Lung (tissue), 12 donors: ENCODE measurements around the gene SOD2. TPM values are rescaled to one million over a fixed set of nuclear protein-coding genes. Genes with fewer than 3 reads are reported as not detected.
"Not testable (repeated sequence)": the region's sequence is repeated elsewhere in the genome, so short reads cannot be mapped to it uniquely, and the experiment has no call there.

ENCODE experiments used
- ATAC-seq: fragments of 200-7000 bp; cut with Tn5 transposase; one replicate; pipeline ENCODE4 v1.9.1; 2020; ENCODE audit warnings: moderate number of reproducible peaks; ENCODE audit not compliant: insufficient read depth, low FRiP score
- DNase-seq, 3 donors: peaks; one replicate each; pipeline ENCODE4 v3.0.0-alpha.2; 2013 to 2017
- H3K27ac ChIP-seq, 2 donors: one replicate each; pipeline ENCODE4 v1.5.1; 2013; ENCODE audit warnings: mild to moderate bottlenecking in 2 of 2, moderate library complexity in 2 of 2, control low read depth in 1 of 2, inconsistent platforms in 1 of 2, low read depth in 1 of 2, low read length in 1 of 2
- H3K27me3 ChIP-seq, 3 donors: one replicate each; pipeline ENCODE4 v1.5.1; 2013; ENCODE audit warnings: low read length in 2 of 3; ENCODE audit not compliant: control insufficient read depth in 3 of 3, insufficient read depth in 3 of 3
- H3K36me3 ChIP-seq, 4 donors: one replicate each; pipeline ENCODE4 v1.5.1; 2013; ENCODE audit warnings: low read length in 4 of 4, mild to moderate bottlenecking in 1 of 4, moderate library complexity in 1 of 4; ENCODE audit not compliant: control insufficient read depth in 4 of 4, insufficient read depth in 4 of 4
- H3K4me1 ChIP-seq, 5 donors: one replicate each; pipeline ENCODE4 v1.5.1; 2013; ENCODE audit warnings: low read length in 5 of 5, mild to moderate bottlenecking in 2 of 5, moderate library complexity in 1 of 5; ENCODE audit not compliant: control insufficient read depth in 5 of 5, insufficient read depth in 5 of 5
- H3K4me3 ChIP-seq: one replicate; pipeline ENCODE4 v1.5.1; 2013; ENCODE audit warnings: mild to moderate bottlenecking, control low read depth, moderate library complexity
- H3K9ac ChIP-seq, 2 donors: one replicate each; pipeline ENCODE4 v1.5.1; 2013; ENCODE audit warnings: low read length in 2 of 2, control low read depth in 1 of 2; ENCODE audit not compliant: insufficient read depth in 1 of 2
- H3K9me3 ChIP-seq, 4 donors: one replicate each; pipeline ENCODE4 v1.5.1; 2013; ENCODE audit warnings: low read length in 3 of 4, mild to moderate bottlenecking in 1 of 4, moderate library complexity in 1 of 4; ENCODE audit not compliant: control insufficient read depth in 4 of 4, insufficient read depth in 3 of 4
- CTCF ChIP-seq: IDR thresholded peaks from 2 replicates; pipeline ENCODE4 v1.5.1; 2012; ENCODE audit warnings: mild to moderate bottlenecking; ENCODE audit errors: control extremely low read depth, extremely low read depth
- WGBS, 2 donors: extraction: QIAGEN DNeasy Blood & Tissue Kit; methylation state at CpG; one replicate each; pipeline ENCODE4 v1.1.7; 2013; 5-methylcytosine and 5-hydroxymethylcytosine counted together
- polyA plus RNA-seq, 2 donors: library from polyadenylated mRNA; stranded (reverse); fragments of 200-250 nt; gene quantifications; one replicate each; pipeline ENCODE4 v1.2.1, GENCODE V29; 2013
- total RNA-seq, 2 donors: library from RNA; depleted of rRNA in 1 of 2; stranded (reverse); fragments of >200 nt in 1 of 2; gene quantifications; one replicate each; pipeline ENCODE4 v1.2.1, GENCODE V29; 2014 to 2021
- donor health status: control.
- donor health status: control.
- donor health status: Bipolar disorder and iron deficiency.
- donor health status: healthy.
- donor health status: DM: yes; HTN: yes; CAD: no.

SOD2 gene
- total and polyA plus RNA-seq, 4 donors: 219 to 3,918 (median 802) TPM

GRCh38 chr6:159661977-159662376 lies 31.1 kb downstream of the SOD2 start:
- WGBS, 2 donors: 100% methylated on average over 1 of the region's 1 CpG
- H3K4me1 ChIP-seq, H3K27ac ChIP-seq, DNase-seq, H3K4me3 ChIP-seq, H3K36me3 ChIP-seq, ATAC-seq, H3K9me3 ChIP-seq, H3K9ac ChIP-seq, H3K27me3 ChIP-seq: not testable (repeated sequence)

GRCh38 chr6:159655409-159655988 lies 37.5 kb downstream of the SOD2 start:
- ATAC-seq: no peak
- DNase-seq: no peak
- Histone ChIP-seq H3K9me3 (no peaks in the 10 kb centered on the region), H3K27me3 (no peaks in the 10 kb centered on the region), H3K27ac (no peak overlapping the region), H3K9ac (no peak overlapping the region), H3K4me1 (no peaks in the 10 kb centered on the region), H3K4me3 (no peak overlapping the region), H3K36me3 (peaks cover 0 to 1% (median 0%) of the 10 kb centered on the region in 4 donors)
- no peak for TF ChIP-seq CTCF
- WGBS, 2 donors: 92 to 93% methylated on average over 9 of the region's 9 CpGs

- ATAC-seq: no peak
- TF ChIP-seq CTCF: peak; percentile 33
Measured at GRCh38 chr6:159654483-159655098, 38.5 kb downstream of the SOD2 start.

GRCh38 chr6:159650314-159650713 lies 42.7 kb downstream of the SOD2 start:
- Histone ChIP-seq H3K36me3 (peaks cover 0 to 4% (median 1%) of the 10 kb centered on the region in 4 donors), H3K9ac (no peak overlapping the region), H3K9me3 (no peaks in the 10 kb centered on the region), H3K27ac (no peak overlapping the region), H3K27me3 (no peaks in the 10 kb centered on the region), H3K4me3 (no peak overlapping the region), H3K4me1 (no peaks in the 10 kb centered on the region)
- DNase-seq: no peak
- ATAC-seq: no peak
- 94 to 96% methylated on average over 8 of the region's 8 CpGs for WGBS, 2 donors
- TF ChIP-seq CTCF: no peak

More at GRCh38 chr6:159654483-159655098, 38.5 kb downstream of the SOD2 start:
- no peak overlapping the region for H3K9ac ChIP-seq
- no peaks in the 10 kb centered on the region for H3K27me3 ChIP-seq
- no peak overlapping the region for H3K4me3 ChIP-seq
- no peaks in the 10 kb centered on the region for H3K4me1 ChIP-seq
- no peaks in the 10 kb centered on the region for H3K9me3 ChIP-seq
- H3K36me3 ChIP-seq: peaks cover 0 to 3% (median 1%) of the 10 kb centered on the region in 4 donors
- 1% methylated on average over 2 of the region's 2 CpGs for WGBS, 2 donors
- no peak overlapping the region for H3K27ac ChIP-seq
- DNase-seq: peak in 2 of 3 donors; percentile 73 to 81
